MCF 10A (cell line): Measurements from ENCODE around the gene EHBP1L1. TPM values are rescaled to one million over a fixed set of nuclear protein-coding genes. Genes with fewer than 3 reads are reported as not detected.

Source experiments
- BruUV-seq: library from RNA; stranded (reverse); fragments of 400-500 nt; replicated peaks from 2 replicates; lab custom pipeline; 2021; lab: Mats Ljungman, UMichigan
- CTCF ChIA-PET: fragments of 300-600 bp; sonication (Branson Sonifier 250); formaldehyde crosslinking; extraction: SDS; loops from one replicate; lab custom pipeline; 2021; ENCODE audit warnings: antibody characterized with exemption, inconsistent platforms; lab: Yijun Ruan, JAX
- POLR2A ChIA-PET: fragments of 300-600, 350-650 bp; sonication (Branson Sonifier 250); formaldehyde crosslinking; extraction: SDS; loops from one replicate; lab custom pipeline; 2020; ENCODE audit warnings: antibody characterized with exemption, inconsistent platforms; lab: Yijun Ruan, JAX
- DNase-seq: peaks from one replicate; pipeline ENCODE4 v3.0.0-alpha.2; 2018; ENCODE audit not compliant: unreplicated experiment
- H3K27ac Mint-ChIP-seq: one replicate; pipeline ENCODE4 v1.8.0; 2022; ENCODE audit warnings: mild to moderate bottlenecking, low read depth, mixed read lengths; ENCODE audit not compliant: unreplicated experiment
- H3K27me3 Mint-ChIP-seq: one replicate; pipeline ENCODE4 v1.8.0; 2022; ENCODE audit warnings: mixed read lengths; ENCODE audit not compliant: insufficient read depth, unreplicated experiment
- H3K36me3 Mint-ChIP-seq: one replicate; pipeline ENCODE4 v1.8.0; 2022; ENCODE audit warnings: mild to moderate bottlenecking, moderate library complexity, mixed read lengths; ENCODE audit not compliant: insufficient read depth, unreplicated experiment
- H3K4me1 Mint-ChIP-seq: one replicate; pipeline ENCODE4 v1.8.0; 2022; ENCODE audit warnings: mixed read lengths; ENCODE audit not compliant: insufficient read depth, unreplicated experiment
- H3K4me3 Mint-ChIP-seq: one replicate; pipeline ENCODE4 v1.8.0; 2022; ENCODE audit warnings: mild to moderate bottlenecking, moderate library complexity, mixed read lengths; ENCODE audit not compliant: unreplicated experiment
- H3K9me3 Mint-ChIP-seq: one replicate; pipeline ENCODE4 v1.8.0; 2022; ENCODE audit warnings: mixed read lengths; ENCODE audit not compliant: unreplicated experiment
- CTCF ChIP-seq: fragments of 200-600 bp; IDR thresholded peaks from one replicate; pipeline ENCODE4 v1.8.0; 2022; ENCODE audit warnings: antibody characterized with exemption, mild to moderate bottlenecking; ENCODE audit not compliant: unreplicated experiment
- intact Hi-C: fragments of 100-400 bp; cut with micrococcal nuclease; formaldehyde crosslinking; loops from 2 replicates; pipeline ENCODE4 v1.14.1; 2022
- total RNA-seq: library from RNA; stranded (reverse); gene quantifications from 2 replicates; pipeline ENCODE4 v1.2.3, GENCODE V29; 2022

Gene EHBP1L1
- total RNA-seq, 1 experiment from 2014 or later, result 31.3 TPM

- DNase-seq, result no peak
- Mint-ChIP-seq H3K27ac (no peak overlapping the region), H3K36me3 (no peaks in the 10 kb centered on the region), H3K4me1 (peaks cover 28% of the 10 kb centered on the region), H3K27me3 (no peaks in the 10 kb centered on the region), H3K9me3 (no peaks in the 10 kb centered on the region), H3K4me3 (no peak overlapping the region)
- BruUV-seq, result no TSS peak
- TF ChIP-seq CTCF, result no peak
- ChIA-PET CTCF (interaction anchor here (0.6 to 3.4 kb wide), 2 partner anchors 12 to 110 kb away, joined by 3 to 18 read pairs; no protein-coding TSS in a partner anchor), POLR2A (no interaction called here)
- intact Hi-C loops, result no loop called here
These were observed 22.4 kb upstream of the EHBP1L1 start for GRCh38 chr11:65553301-65554001.

DNA sequence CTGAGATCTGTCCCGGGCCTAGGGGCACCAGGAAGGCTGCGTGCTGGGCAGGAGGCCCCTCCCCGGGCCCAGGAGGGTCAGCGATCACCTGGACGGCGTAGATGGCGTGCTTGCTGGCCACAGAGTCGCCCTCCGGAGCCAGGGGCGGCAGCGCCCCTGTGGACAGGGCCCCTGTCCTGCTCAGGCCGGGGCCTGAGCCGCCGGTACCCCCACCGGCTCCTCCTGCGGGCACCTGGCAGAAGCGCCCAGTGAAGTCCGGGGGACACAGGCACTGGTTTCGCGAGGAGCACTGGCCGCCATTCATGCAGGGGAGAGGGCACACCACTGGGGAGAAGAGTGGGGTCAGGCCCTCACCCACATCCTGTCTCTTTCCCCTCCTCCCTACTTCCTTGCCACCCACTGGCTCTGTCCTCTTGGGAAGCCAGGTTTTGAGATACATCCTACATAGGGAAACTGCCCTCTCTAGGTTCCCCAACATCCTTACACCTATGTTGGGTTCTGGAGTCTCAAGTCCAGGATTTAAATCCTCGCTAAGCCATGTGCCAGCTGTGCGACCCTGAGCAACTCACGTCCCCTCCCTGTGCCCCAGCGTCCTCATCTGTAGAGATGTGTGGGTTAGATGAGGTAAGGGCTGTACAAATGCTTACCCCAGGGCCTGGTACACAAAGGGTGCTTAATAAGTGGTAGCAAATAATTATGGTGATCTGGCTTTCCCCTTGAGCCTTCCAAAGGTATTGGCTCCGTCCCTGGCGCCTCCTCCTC lies 21.6 kb upstream of the EHBP1L1 start:
- Mint-ChIP-seq H3K27ac (no peak overlapping the region), H3K27me3 (no peaks in the 10 kb centered on the region), H3K9me3 (no peaks in the 10 kb centered on the region), H3K36me3 (no peaks in the 10 kb centered on the region), H3K4me3 (no peak overlapping the region), H3K4me1 (peaks cover 27% of the 10 kb centered on the region)
- intact Hi-C loops, result no loop called here
- ChIA-PET CTCF (interaction anchor here (1.5 kb wide), 1 partner anchor 13 kb away, joined by 7 read pairs; no protein-coding TSS in a partner anchor), POLR2A (interaction anchor here (1.2 kb wide), 1 partner anchor 9 kb away, joined by 4 read pairs; no protein-coding TSS in a partner anchor)
- BruUV-seq, result no TSS peak
- DNase-seq, result no peak
- no peak for TF ChIP-seq CTCF

- Mint-ChIP-seq H3K27ac (peak overlapping the region; percentile 46), H3K36me3 (no peaks in the 10 kb centered on the region)
- POLR2A ChIA-PET, result interaction anchor here (0.6 to 1.2 kb wide), 4 partner anchors 10 to 21 kb away, joined by 3 to 4 read pairs (median 3); partner anchors contain the start of genes EHBP1L1 and FAM89B
These were observed 20.9 kb upstream of the EHBP1L1 start for GRCh38 chr11:65554842-65555430.

More at GRCh38 chr11:65554842-65555430, 20.9 kb upstream of the EHBP1L1 start:
- no peaks in the 10 kb centered on the region for H3K9me3 Mint-ChIP-seq
- intact Hi-C loops, result no loop called here
- TF ChIP-seq CTCF, result no peak
- H3K4me3 Mint-ChIP-seq, result peak overlapping the region; percentile 10
- H3K4me1 Mint-ChIP-seq, result peaks cover 32% of the 10 kb centered on the region
- BruUV-seq, result no TSS peak
- H3K27me3 Mint-ChIP-seq, result no peaks in the 10 kb centered on the region
- DNase-seq, result no peak
- CTCF ChIA-PET, result interaction anchor here (0.6 to 1.5 kb wide), 8 partner anchors 10 to 173 kb away, joined by 3 to 7 read pairs (median 3); no protein-coding TSS in a partner anchor
